ENCODE results near the gene CYP26B1. TPM values are rescaled to one million over a fixed set of nuclear protein-coding genes. Genes with fewer than 3 reads are reported as not detected.

Gene CYP26B1
- total RNA-seq, 4 donors from 2014 or later: 10.0 to 106 (median 33.0) TPM

DNA sequence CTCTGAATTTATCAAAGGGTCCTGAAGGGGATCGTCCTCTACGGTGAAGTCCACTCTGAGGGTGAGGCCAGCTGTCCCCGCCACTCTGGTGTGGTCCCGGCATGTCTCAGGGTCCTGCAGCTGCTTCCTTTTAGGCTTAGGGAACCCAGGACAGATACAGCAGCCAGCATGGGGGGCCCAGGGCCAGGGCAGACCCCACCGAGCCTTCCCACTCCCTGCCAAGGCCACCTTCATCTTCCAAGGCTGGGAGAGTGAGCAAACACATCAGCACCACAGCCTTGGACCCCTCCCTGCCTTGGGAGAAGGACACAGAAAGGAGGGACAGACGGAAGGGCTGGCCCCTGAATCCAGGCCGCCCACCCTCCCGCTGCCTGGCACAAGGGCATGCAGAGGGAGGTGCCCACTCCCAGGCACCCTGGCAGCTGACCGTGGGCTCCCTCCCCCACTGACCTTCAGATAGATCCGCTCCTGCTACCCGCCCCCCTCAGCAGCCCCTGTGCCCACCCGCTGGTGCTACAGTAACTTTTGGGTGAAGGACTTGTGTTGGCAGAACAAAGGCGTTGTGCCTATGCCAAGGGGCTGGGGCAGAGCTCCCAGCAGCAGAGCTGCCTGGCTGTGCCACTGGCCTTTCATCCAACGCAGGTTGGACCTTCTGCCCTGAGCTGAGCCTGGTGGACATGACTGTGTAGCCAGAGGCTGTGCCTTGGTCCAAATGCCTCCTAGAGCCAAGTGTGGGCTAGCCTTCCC, 7.6 kb downstream of the CYP26B1 start:
- no peak for TF ChIP-seq CTCF (IDR thresholded peaks at IDR 0.05; ENCODE audit: low read depth)

GRCh38 chr2:72139471-72139873, 8.2 kb downstream of the CYP26B1 start:
- TF ChIP-seq CTCF (IDR thresholded peaks at IDR 0.05; ENCODE audit: low read depth): no peak

- TF ChIP-seq CTCF (IDR thresholded peaks at IDR 0.05; ENCODE audit: low read depth): no peak
These were observed 8.7 kb downstream of the CYP26B1 start for GRCh38 chr2:72138921-72139381.

DNA sequence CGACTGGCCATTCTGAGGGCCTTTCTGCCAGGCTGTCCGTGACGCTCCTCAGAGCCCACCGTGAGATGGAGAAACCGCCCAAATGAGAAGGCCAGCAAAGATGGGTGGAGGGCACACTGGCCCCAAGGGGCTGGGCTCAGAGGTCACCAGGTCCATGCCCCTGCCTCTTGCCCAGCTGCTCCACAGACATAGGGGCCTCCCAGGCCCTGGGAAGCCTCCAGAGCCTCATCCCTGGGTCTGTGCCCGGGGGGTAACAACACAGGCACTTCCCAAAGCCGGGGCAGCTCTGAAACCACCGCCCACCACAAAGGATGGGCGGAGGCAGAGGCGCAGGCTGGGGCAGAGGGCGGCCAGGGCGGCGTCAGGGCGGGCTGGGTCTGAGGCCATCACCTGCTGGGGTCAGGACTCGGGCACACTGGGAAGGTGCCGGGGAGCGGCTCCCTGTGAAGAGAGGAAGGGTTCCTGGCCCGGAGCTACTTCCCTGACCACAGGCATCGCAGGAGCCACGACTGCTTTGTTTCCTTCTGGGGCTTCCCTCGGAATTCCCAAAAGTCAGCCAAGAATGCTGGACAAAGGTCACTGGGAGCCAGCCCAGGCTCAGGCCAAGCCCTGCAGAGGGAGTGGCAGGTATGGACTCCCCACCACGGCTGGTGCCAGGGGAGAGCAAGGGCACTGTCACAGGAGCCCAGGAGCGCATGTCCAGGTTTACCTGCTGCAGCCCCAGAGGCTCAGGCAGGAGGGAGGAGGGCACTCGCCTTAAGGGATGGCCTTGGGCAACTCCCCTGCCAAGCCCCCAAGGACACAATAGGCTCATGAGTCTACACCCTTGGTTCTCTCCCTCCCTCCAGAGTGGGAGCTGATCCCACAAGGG, 9.4 kb downstream of the CYP26B1 start:
- no peak for TF ChIP-seq CTCF (IDR thresholded peaks at IDR 0.05; ENCODE audit: low read depth)

DNA sequence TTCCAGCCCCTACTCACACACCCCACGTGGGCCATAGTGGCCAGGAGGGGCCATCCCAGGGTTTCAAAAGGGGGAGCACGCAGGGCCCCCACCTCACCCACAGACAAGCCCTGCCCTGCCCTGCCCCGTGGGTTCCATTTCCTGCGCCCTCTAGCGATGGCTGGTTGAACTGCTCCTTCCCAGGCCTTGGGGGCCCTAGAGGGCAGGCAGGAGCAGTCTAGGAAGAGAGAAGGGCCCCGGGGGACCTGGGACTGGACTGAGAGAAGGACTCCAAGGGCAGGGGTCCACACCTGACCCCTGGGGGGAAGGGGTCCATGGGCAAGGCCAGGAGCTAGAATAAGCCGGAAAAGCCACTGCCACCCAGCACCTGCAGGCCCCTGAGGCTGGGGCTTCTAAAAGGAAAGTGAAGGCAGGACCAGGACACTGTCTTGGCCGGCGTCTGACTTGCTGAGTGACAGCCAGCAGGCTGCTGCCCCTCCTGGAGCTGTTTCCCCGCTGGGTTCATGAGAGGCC, 10.1 kb downstream of the CYP26B1 start:
- TF ChIP-seq CTCF (IDR thresholded peaks at IDR 0.05; ENCODE audit: low read depth): no peak

DNA sequence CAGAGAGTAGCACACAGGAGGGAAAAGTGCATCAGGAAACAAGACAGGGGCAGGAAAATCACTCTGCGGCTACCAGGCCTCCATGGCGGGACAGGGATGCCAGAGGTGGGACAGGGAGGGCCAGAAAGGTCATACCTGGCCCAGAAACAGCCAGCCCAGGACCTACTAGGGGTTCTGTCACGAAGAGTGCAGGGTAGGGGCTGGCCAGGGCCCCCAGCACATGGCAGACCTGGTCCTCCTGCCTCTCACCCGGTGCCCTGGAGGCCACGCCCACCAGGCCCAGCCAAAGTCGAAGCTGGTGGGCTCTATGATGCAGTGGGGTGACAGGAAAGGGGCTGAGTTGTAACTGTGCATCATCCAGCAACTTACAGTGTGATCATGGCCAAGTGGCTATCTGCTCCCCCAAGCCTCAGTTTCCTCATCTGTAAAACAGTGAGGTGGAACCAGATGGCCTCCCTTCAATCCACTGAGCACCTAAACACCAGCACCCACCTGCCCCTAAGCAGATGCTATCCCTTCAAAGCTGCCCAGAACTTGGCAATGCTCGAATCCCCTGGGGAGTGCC, 10.6 kb downstream of the CYP26B1 start:
- TF ChIP-seq CTCF (IDR thresholded peaks at IDR 0.05; ENCODE audit: low read depth): no peak

GRCh38 chr2:72136331-72136730, 11.3 kb downstream of the CYP26B1 start:
- no peak for TF ChIP-seq CTCF (IDR thresholded peaks at IDR 0.05; ENCODE audit: low read depth)

Data from subcutaneous adipose tissue (tissue), 4 donors.